ENCODE measurements around the gene ZC3H4. TPM values are rescaled to one million over a fixed set of nuclear protein-coding genes. Genes with fewer than 3 reads are reported as not detected.
A peak's percentile ranks its signal among the peaks of the same experiment; 100 is the strongest.

The ZC3H4 gene
- total and polyA plus RNA-seq, 2 donors from 2014 or later: 5.7 to 55.2 TPM

DNA sequence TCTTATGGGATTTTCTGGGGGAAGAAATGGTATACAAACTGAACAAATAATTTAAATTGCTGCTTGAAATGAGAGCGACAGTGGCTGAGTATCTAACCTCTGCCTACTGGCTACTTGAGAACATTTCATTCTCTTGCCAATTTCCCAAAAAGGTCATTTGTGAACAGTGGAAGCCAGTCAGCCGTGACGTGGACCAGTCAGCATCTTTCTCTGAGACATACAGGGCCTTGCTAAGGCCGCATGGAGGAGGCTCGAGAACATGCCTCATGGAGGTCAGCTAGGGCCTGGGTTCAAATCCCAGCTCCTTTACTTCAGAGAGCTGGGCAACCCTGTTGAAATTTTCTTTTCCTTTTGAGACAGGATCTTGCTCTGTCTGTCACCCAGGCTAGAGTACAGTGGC, 20.3 kb downstream of the ZC3H4 start:
- H3K9ac ChIP-seq (ENCODE audit: low read length in 3 of 3): no peak overlapping the region
- TF ChIP-seq CTCF (IDR thresholded peaks at IDR 0.05; ENCODE audit: borderline replicate concordance, extremely low read depth, insufficient read depth): no peak
- intact Hi-C loops (cut with DNase I): no loop called here
- H3K9me3 ChIP-seq (ENCODE audit: control insufficient read depth in 2 of 3, insufficient read depth in 1 of 3, low read length in 3 of 3): no peaks in the 10 kb centered on the region
- H3K27ac ChIP-seq (ENCODE audit: low read depth in 2 of 2, low read length in 2 of 2): no peak overlapping the region
- peak in 1 of 5 donors; percentile 67 for DNase-seq
- no peak for FAIRE-seq
- H3K4me1 ChIP-seq (ENCODE audit: control insufficient read depth in 2 of 3, insufficient read depth in 2 of 3, low read depth in 1 of 3, low read length in 3 of 3): peaks cover 0 to 19% (median 8%) of the 10 kb centered on the region in 3 donors
- H3K36me3 ChIP-seq (ENCODE audit: control insufficient read depth in 2 of 3, insufficient read depth in 3 of 3, low read length in 3 of 3): peaks cover 0 to 17% (median 15%) of the 10 kb centered on the region in 3 donors
- H3K27me3 ChIP-seq (ENCODE audit: control insufficient read depth, insufficient read depth, low read length): no peaks in the 10 kb centered on the region
- no peak overlapping the region for H3K4me3 ChIP-seq (ENCODE audit: low read length in 3 of 3)

GRCh38 chr19:47089767-47090350, 23.7 kb downstream of the ZC3H4 start:
- Histone ChIP-seq H3K9me3 (ENCODE audit: control insufficient read depth in 2 of 3, insufficient read depth in 1 of 3, low read length in 3 of 3) (no peaks in the 10 kb centered on the region), H3K27ac (ENCODE audit: low read depth in 2 of 2, low read length in 2 of 2) (no peak overlapping the region), H3K9ac (ENCODE audit: low read length in 3 of 3) (no peak overlapping the region), H3K27me3 (ENCODE audit: control insufficient read depth, insufficient read depth, low read length) (no peaks in the 10 kb centered on the region), H3K36me3 (ENCODE audit: control insufficient read depth in 2 of 3, insufficient read depth in 3 of 3, low read length in 3 of 3) (peaks cover 2 to 36% (median 20%) of the 10 kb centered on the region in 3 donors), H3K4me3 (ENCODE audit: low read length in 3 of 3) (no peak overlapping the region), H3K4me1 (ENCODE audit: control insufficient read depth in 2 of 3, insufficient read depth in 2 of 3, low read depth in 1 of 3, low read length in 3 of 3) (no peaks in the 10 kb centered on the region)
- DNase-seq (peak in 1 of 5 donors; percentile 56), FAIRE-seq (no peak)
- no peak for TF ChIP-seq CTCF (IDR thresholded peaks at IDR 0.05; ENCODE audit: borderline replicate concordance, extremely low read depth, insufficient read depth)
- intact Hi-C loops (cut with DNase I): no loop called here

DNA sequence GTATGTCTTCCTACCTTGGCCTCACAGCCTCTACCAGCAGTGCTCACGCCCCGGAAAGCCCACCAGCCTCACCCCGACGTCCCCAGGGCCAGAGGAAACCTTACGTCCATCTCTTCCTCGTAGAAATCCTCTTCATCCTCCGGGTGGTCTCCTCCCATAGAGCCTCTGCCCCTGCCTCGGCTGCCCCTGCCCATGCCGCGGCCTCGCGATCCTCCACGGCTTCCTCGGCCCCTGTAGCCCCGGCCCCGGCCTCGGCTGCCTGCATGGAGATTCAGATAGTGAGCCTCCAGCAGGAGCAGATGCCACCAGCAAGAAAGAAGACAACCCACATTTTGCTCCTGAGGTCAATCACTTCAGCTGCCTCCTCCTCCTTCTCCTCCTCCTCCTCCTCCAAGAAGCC, 27.3 kb downstream of the ZC3H4 start:
- Histone ChIP-seq H3K4me1 (ENCODE audit: control insufficient read depth in 2 of 3, insufficient read depth in 2 of 3, low read depth in 1 of 3, low read length in 3 of 3) (no peaks in the 10 kb centered on the region), H3K27me3 (ENCODE audit: control insufficient read depth, insufficient read depth, low read length) (no peaks in the 10 kb centered on the region), H3K9me3 (ENCODE audit: control insufficient read depth in 2 of 3, insufficient read depth in 1 of 3, low read length in 3 of 3) (no peaks in the 10 kb centered on the region), H3K27ac (ENCODE audit: low read depth in 2 of 2, low read length in 2 of 2) (no peak overlapping the region), H3K9ac (ENCODE audit: low read length in 3 of 3) (no peak overlapping the region), H3K36me3 (ENCODE audit: control insufficient read depth in 2 of 3, insufficient read depth in 3 of 3, low read length in 3 of 3) (peaks cover 7 to 66% (median 46%) of the 10 kb centered on the region in 3 donors), H3K4me3 (ENCODE audit: low read length in 3 of 3) (no peak overlapping the region)
- DNase-seq (peak in 1 of 5 donors; percentile 63), FAIRE-seq (no peak)
- intact Hi-C loops (cut with DNase I): no loop called here
- no peak for TF ChIP-seq CTCF (IDR thresholded peaks at IDR 0.05; ENCODE audit: borderline replicate concordance, extremely low read depth, insufficient read depth)

All from kidney (tissue), 14 donors.